GM21825 (cell line): ENCODE results near the gene ADPGK.
"Not testable (repeated sequence)": the region's sequence is repeated elsewhere in the genome, so short reads cannot be mapped to it uniquely, and the experiment has no call there.

Source experiments
- ATAC-seq: cut with Tn5 transposase; IDR thresholded peaks from one replicate; pipeline ENCODE4 v1.9.1; 2021; ENCODE audit warnings: mild to moderate bottlenecking, moderate library complexity; ENCODE audit not compliant: unreplicated experiment

The ADPGK gene

GRCh38 chr15:72783640-72784455 lies at the start of gene ADPGK:
ADPGK (minus strand) TSS chr15:72783758; CDS start chr15:72783691, 67 bp downstream.
- ATAC-seq: peak; percentile 67

- no peak for ATAC-seq
These were observed 43.7 kb upstream of the ADPGK start for GRCh38 chr15:72827226-72827625.

- no peak for ATAC-seq
These were observed 43.1 kb upstream of the ADPGK start for GRCh38 chr15:72826611-72827010.

- ATAC-seq: no peak
These were observed 42.3 kb upstream of the ADPGK start for GRCh38 chr15:72825829-72826228.

- no peak for ATAC-seq
These were observed 41.2 kb upstream of the ADPGK start for GRCh38 chr15:72824781-72825180.

GRCh38 chr15:72824112-72824511 lies 40.6 kb upstream of the ADPGK start:
- ATAC-seq: no peak

- ATAC-seq: no peak
These were observed 36.7 kb upstream of the ADPGK start for GRCh38 chr15:72820278-72820677.

GRCh38 chr15:72818632-72819031 lies 35.1 kb upstream of the ADPGK start:
- no peak for ATAC-seq

- no peak for ATAC-seq
These were observed 29.9 kb upstream of the ADPGK start for GRCh38 chr15:72813345-72814004.

- ATAC-seq: no peak
These were observed 25.8 kb upstream of the ADPGK start for GRCh38 chr15:72809329-72809728.

GRCh38 chr15:72807346-72807745 lies 23.8 kb upstream of the ADPGK start:
- not testable (repeated sequence) for ATAC-seq

GRCh38 chr15:72803006-72803405 lies 19.4 kb upstream of the ADPGK start:
- ATAC-seq: no peak

- no peak for ATAC-seq
These were observed 18.2 kb upstream of the ADPGK start for GRCh38 chr15:72801590-72802325.

GRCh38 chr15:72800833-72801481 lies 17.4 kb upstream of the ADPGK start:
- ATAC-seq: no peak

GRCh38 chr15:72797834-72798233 lies 14.3 kb upstream of the ADPGK start:
- ATAC-seq: no peak

- ATAC-seq: no peak
These were observed 13.8 kb upstream of the ADPGK start for GRCh38 chr15:72797338-72797689.

- ATAC-seq: no peak
These were observed 13.2 kb upstream of the ADPGK start for GRCh38 chr15:72796515-72797337.

- ATAC-seq: no peak
These were observed 12.6 kb upstream of the ADPGK start for GRCh38 chr15:72796210-72796514.

- ATAC-seq: no peak
These were observed 10.5 kb upstream of the ADPGK start for GRCh38 chr15:72793766-72794660.

GRCh38 chr15:72792431-72792830 lies 8.9 kb upstream of the ADPGK start:
- no peak for ATAC-seq
